Measurements from ENCODE around the gene MXD3. TPM values are rescaled to one million over a fixed set of nuclear protein-coding genes. Genes with fewer than 3 reads are reported as not detected.
"Not testable (repeated sequence)": the region's sequence is repeated elsewhere in the genome, so short reads cannot be mapped to it uniquely, and the experiment has no call there.

MXD3 gene
- total and polyA plus RNA-seq, 2 donors (not counting 3 experiments of a cell fraction or from before 2014, with no cell fraction given), result 38.4 to 44.2 TPM

GRCh38 chr5:177307544-177308363, 3.9 kb downstream of the MXD3 start:
- H3K79me2 ChIP-seq (ENCODE audit: control insufficient read depth, insufficient read depth, low read length), result peaks cover 40% of the 10 kb centered on the region
- dilution Hi-C loops (cut with MboI; ENCODE audit: extremely low pct_ligation_motif_present, low sequenced_read_pairs), result no loop called here
- POLR2A ChIA-PET, result no interaction called here

GRCh38 chr5:177306674-177307543, 4.8 kb downstream of the MXD3 start:
- H3K36me3 ChIP-seq (ENCODE audit: control insufficient read depth in 2 of 2, extremely low read depth in 1 of 2, insufficient read depth in 2 of 2, low read length in 2 of 2), result peaks cover 0 to 14% of the 10 kb centered on the region in 2 experiments
- DNase-seq (ENCODE audit: low read depth, low spot score) (no peak), FAIRE-seq (no peak)
- H3K9ac ChIP-seq (replicated peaks; ENCODE audit: extremely low read depth, insufficient read depth, low read length), result no peak overlapping the region
- dilution Hi-C loops (cut with MboI; ENCODE audit: extremely low pct_ligation_motif_present, low sequenced_read_pairs), result no loop called here
- H3K4me1 ChIP-seq (ENCODE audit: control insufficient read depth, extremely low read depth, insufficient read depth, low read length), result peaks cover 32% of the 10 kb centered on the region
- ChIA-PET POLR2A (no interaction called here), CTCF (interaction anchor here (1.3 kb wide), 1 partner anchor 193 kb away, joined by 4 read pairs; no protein-coding TSS in a partner anchor)
- peaks cover 47% of the 10 kb centered on the region for H3K79me2 ChIP-seq (ENCODE audit: control insufficient read depth, insufficient read depth, low read length)
- TF ChIP-seq FOS (IDR thresholded peaks at IDR 0.05; ENCODE audit: borderline replicate concordance, insufficient read depth, low read length), result no peak
- peak; percentile 24 for TF ChIP-seq POLR2A (IDR thresholded peaks at IDR 0.05; ENCODE audit: low read depth, low read length)
- no peaks in the 10 kb centered on the region for H3K9me3 ChIP-seq (replicated peaks; ENCODE audit: control insufficient read depth, insufficient read depth, low read length)
- no peak overlapping the region for H2AFZ ChIP-seq (ENCODE audit: low read depth, low read length)
- H4K20me1 ChIP-seq (replicated peaks; ENCODE audit: control insufficient read depth, extremely low read depth, insufficient read depth, low read length), result no peaks in the 10 kb centered on the region
- intact Hi-C loops (cut with micrococcal nuclease), result no loop called here
- no peak overlapping the region for H3K4me3 ChIP-seq (replicated peaks in 1 of 3; ENCODE audit: insufficient read depth in 1 of 3, low read depth in 1 of 3, low read length in 3 of 3)
- no TSS peak for BruUV-seq (replicated peaks)
- no peak overlapping the region for H3K27ac ChIP-seq (ENCODE audit: insufficient read depth, low read depth, low read length)
- H3K9me1 ChIP-seq (replicated peaks; ENCODE audit: control insufficient read depth, extremely low read depth, insufficient read depth, low read length), result no peaks in the 10 kb centered on the region
- H3K4me2 ChIP-seq (ENCODE audit: insufficient read depth, low read length), result no peak overlapping the region
- H3K27me3 ChIP-seq (ENCODE audit: control insufficient read depth in 2 of 2, insufficient read depth in 2 of 2, low read length in 2 of 2), result no peaks in the 10 kb centered on the region

More at GRCh38 chr5:177307544-177308363, 3.9 kb downstream of the MXD3 start:
- no peak overlapping the region for H3K27ac ChIP-seq (ENCODE audit: insufficient read depth, low read depth, low read length)
- no peak for TF ChIP-seq POLR2A (IDR thresholded peaks at IDR 0.05; ENCODE audit: low read depth, low read length)
- TF ChIP-seq GATA2 (IDR thresholded peaks at IDR 0.05; ENCODE audit: insufficient read depth, insufficient read length, low read depth, low read length), result no peak
- TF ChIP-seq JUN (IDR thresholded peaks at IDR 0.05; ENCODE audit: borderline replicate concordance, insufficient read depth, insufficient read length, low read depth), result no peak
- CTCF ChIA-PET, result interaction anchor here (0.9 to 3.4 kb wide), 7 partner anchors 12 to 194 kb away, joined by 3 to 45 read pairs (median 19); no protein-coding TSS in a partner anchor
- H3K27me3 ChIP-seq (ENCODE audit: control insufficient read depth in 2 of 2, insufficient read depth in 2 of 2, low read length in 2 of 2), result no peaks in the 10 kb centered on the region
- H3K4me3 ChIP-seq (replicated peaks in 1 of 3; ENCODE audit: insufficient read depth in 1 of 3, low read depth in 1 of 3, low read length in 3 of 3), result no peak overlapping the region
- H3K9me3 ChIP-seq (replicated peaks; ENCODE audit: control insufficient read depth, insufficient read depth, low read length), result no peaks in the 10 kb centered on the region
- no peak overlapping the region for H2AFZ ChIP-seq (ENCODE audit: low read depth, low read length)
- BruUV-seq (replicated peaks), result no TSS peak
- H3K9ac ChIP-seq (replicated peaks; ENCODE audit: extremely low read depth, insufficient read depth, low read length), result no peak overlapping the region
- no peak for DNase-seq (ENCODE audit: low read depth, low spot score)
- H3K36me3 ChIP-seq (ENCODE audit: control insufficient read depth in 2 of 2, extremely low read depth in 1 of 2, insufficient read depth in 2 of 2, low read length in 2 of 2), result peaks cover 0 to 13% of the 10 kb centered on the region in 2 experiments
- H4K20me1 ChIP-seq (replicated peaks; ENCODE audit: control insufficient read depth, extremely low read depth, insufficient read depth, low read length), result no peaks in the 10 kb centered on the region
- peaks cover 30% of the 10 kb centered on the region for H3K4me1 ChIP-seq (ENCODE audit: control insufficient read depth, extremely low read depth, insufficient read depth, low read length)
- intact Hi-C loops (cut with micrococcal nuclease), result loop anchor here (2.0 kb wide), 2 partner anchors 147 to 193 kb away; no protein-coding TSS in a partner anchor
- no peaks in the 10 kb centered on the region for H3K9me1 ChIP-seq (replicated peaks; ENCODE audit: control insufficient read depth, extremely low read depth, insufficient read depth, low read length)
- no peak overlapping the region for H3K4me2 ChIP-seq (ENCODE audit: insufficient read depth, low read length)
- no peak for FAIRE-seq

GRCh38 chr5:177306103-177306640, 5.5 kb downstream of the MXD3 start:
- H3K27ac ChIP-seq (ENCODE audit: insufficient read depth, low read depth, low read length); CTCF ChIA-PET; H3K27me3 ChIP-seq (ENCODE audit: control insufficient read depth in 2 of 2, insufficient read depth in 2 of 2, low read length in 2 of 2); dilution Hi-C loops (cut with MboI; ENCODE audit: extremely low pct_ligation_motif_present, low sequenced_read_pairs); H3K4me2 ChIP-seq (ENCODE audit: insufficient read depth, low read length); intact Hi-C loops (cut with micrococcal nuclease); BruUV-seq (replicated peaks); H3K4me3 ChIP-seq (replicated peaks in 1 of 3; ENCODE audit: insufficient read depth in 1 of 3, low read depth in 1 of 3, low read length in 3 of 3); H4K20me1 ChIP-seq (replicated peaks; ENCODE audit: control insufficient read depth, extremely low read depth, insufficient read depth, low read length); FAIRE-seq; H3K9me3 ChIP-seq (replicated peaks; ENCODE audit: control insufficient read depth, insufficient read depth, low read length); H3K9me1 ChIP-seq (replicated peaks; ENCODE audit: control insufficient read depth, extremely low read depth, insufficient read depth, low read length); H3K9ac ChIP-seq (replicated peaks; ENCODE audit: extremely low read depth, insufficient read depth, low read length); H2AFZ ChIP-seq (ENCODE audit: low read depth, low read length); POLR2A ChIA-PET; DNase-seq (ENCODE audit: low read depth, low spot score): not testable (repeated sequence)
- Histone ChIP-seq H3K79me2 (ENCODE audit: control insufficient read depth, insufficient read depth, low read length) (peaks cover 44% of the 10 kb centered on the region), H3K4me1 (ENCODE audit: control insufficient read depth, extremely low read depth, insufficient read depth, low read length) (peaks cover 32% of the 10 kb centered on the region), H3K36me3 (ENCODE audit: control insufficient read depth in 2 of 2, extremely low read depth in 1 of 2, insufficient read depth in 2 of 2, low read length in 2 of 2) (peaks cover 0 to 21% of the 10 kb centered on the region in 2 experiments)

Data from endothelial cell of umbilical vein (primary cell).